ENCODE data around the gene RTP3.

RTP3 gene

GRCh38 chr3:46489381-46489780 is 8.4 kb upstream of the RTP3 start:
- TF ChIP-seq CTCF (IDR thresholded peaks at IDR 0.05): no peak

- no peak for TF ChIP-seq CTCF (IDR thresholded peaks at IDR 0.05)
Observed at GRCh38 chr3:46489875-46490274, 7.9 kb upstream of the RTP3 start.

GRCh38 chr3:46490338-46491084 is 7.3 kb upstream of the RTP3 start:
- no peak for TF ChIP-seq CTCF (IDR thresholded peaks at IDR 0.05)

GRCh38 chr3:46491089-46492070 is 6.4 kb upstream of the RTP3 start:
- TF ChIP-seq CTCF (IDR thresholded peaks at IDR 0.05): no peak

GRCh38 chr3:46492890-46493547 is 4.8 kb upstream of the RTP3 start:
- no peak for TF ChIP-seq CTCF (IDR thresholded peaks at IDR 0.05)

- no peak for TF ChIP-seq CTCF (IDR thresholded peaks at IDR 0.05)
Observed at GRCh38 chr3:46495901-46496456, 1.8 kb upstream of the RTP3 start.

Data from LNCAP (cell line).